MCF 10A (cell line): Measurements from ENCODE around the gene VSIG10L2. TPM values are rescaled to one million over a fixed set of nuclear protein-coding genes. Genes with fewer than 3 reads are reported as not detected.

Experiments
- BruUV-seq: library from RNA; stranded (reverse); fragments of 400-500 nt; replicated peaks from 2 replicates; lab custom pipeline; 2021; lab: Mats Ljungman, UMichigan
- CTCF ChIA-PET: fragments of 300-600 bp; sonication (Branson Sonifier 250); formaldehyde crosslinking; extraction: SDS; loops from one replicate; lab custom pipeline; 2021; ENCODE audit warnings: antibody characterized with exemption, inconsistent platforms; lab: Yijun Ruan, JAX
- POLR2A ChIA-PET: fragments of 300-600, 350-650 bp; sonication (Branson Sonifier 250); formaldehyde crosslinking; extraction: SDS; loops from one replicate; lab custom pipeline; 2020; ENCODE audit warnings: antibody characterized with exemption, inconsistent platforms; lab: Yijun Ruan, JAX
- DNase-seq: peaks from one replicate; pipeline ENCODE4 v3.0.0-alpha.2; 2018; ENCODE audit not compliant: unreplicated experiment
- H3K27ac Mint-ChIP-seq: one replicate; pipeline ENCODE4 v1.8.0; 2022; ENCODE audit warnings: mild to moderate bottlenecking, low read depth, mixed read lengths; ENCODE audit not compliant: unreplicated experiment
- H3K27me3 Mint-ChIP-seq: one replicate; pipeline ENCODE4 v1.8.0; 2022; ENCODE audit warnings: mixed read lengths; ENCODE audit not compliant: insufficient read depth, unreplicated experiment
- H3K36me3 Mint-ChIP-seq: one replicate; pipeline ENCODE4 v1.8.0; 2022; ENCODE audit warnings: mild to moderate bottlenecking, moderate library complexity, mixed read lengths; ENCODE audit not compliant: insufficient read depth, unreplicated experiment
- H3K4me1 Mint-ChIP-seq: one replicate; pipeline ENCODE4 v1.8.0; 2022; ENCODE audit warnings: mixed read lengths; ENCODE audit not compliant: insufficient read depth, unreplicated experiment
- H3K4me3 Mint-ChIP-seq: one replicate; pipeline ENCODE4 v1.8.0; 2022; ENCODE audit warnings: mild to moderate bottlenecking, moderate library complexity, mixed read lengths; ENCODE audit not compliant: unreplicated experiment
- H3K9me3 Mint-ChIP-seq: one replicate; pipeline ENCODE4 v1.8.0; 2022; ENCODE audit warnings: mixed read lengths; ENCODE audit not compliant: unreplicated experiment
- CTCF ChIP-seq: fragments of 200-600 bp; IDR thresholded peaks from one replicate; pipeline ENCODE4 v1.8.0; 2022; ENCODE audit warnings: antibody characterized with exemption, mild to moderate bottlenecking; ENCODE audit not compliant: unreplicated experiment
- intact Hi-C: fragments of 100-400 bp; cut with micrococcal nuclease; formaldehyde crosslinking; loops from 2 replicates; pipeline ENCODE4 v1.14.1; 2022
- total RNA-seq: library from RNA; stranded (reverse); gene quantifications from 2 replicates; pipeline ENCODE4 v1.2.3, GENCODE V29; 2022

The VSIG10L2 gene
- total RNA-seq, 1 experiment from 2014 or later = not detected

DNA sequence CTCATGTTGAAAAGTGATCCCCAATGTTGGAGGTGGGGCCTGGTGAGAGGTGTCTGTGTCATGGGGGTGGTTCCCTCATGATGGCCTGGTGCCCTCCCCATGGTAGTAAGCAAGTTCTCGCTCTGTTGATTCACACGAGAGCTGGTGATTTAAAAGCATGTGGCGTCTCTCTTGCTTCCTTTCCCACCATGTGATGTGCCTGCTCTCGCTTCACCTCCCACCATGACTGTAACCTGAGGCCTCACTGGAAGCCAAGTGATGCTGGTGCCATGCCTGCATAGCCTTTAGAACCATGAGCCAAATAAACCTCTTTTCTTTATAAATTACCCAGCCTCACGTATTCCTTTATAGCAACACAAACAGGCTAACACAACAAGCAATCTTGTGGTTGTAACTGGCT lies 52.4 kb downstream of the VSIG10L2 start:
- POLR2A ChIA-PET = interaction anchor here (0.6 kb wide), 1 partner anchor 789 kb away, joined by 3 read pairs; no protein-coding TSS in a partner anchor
- H3K4me1 Mint-ChIP-seq = peaks cover 6% of the 10 kb centered on the region
- H3K27ac Mint-ChIP-seq = no peak overlapping the region
- H3K9me3 Mint-ChIP-seq = no peaks in the 10 kb centered on the region
- intact Hi-C loops = no loop called here
- DNase-seq = no peak
- H3K27me3 Mint-ChIP-seq = no peaks in the 10 kb centered on the region
- no peaks in the 10 kb centered on the region for H3K36me3 Mint-ChIP-seq
- no peak overlapping the region for H3K4me3 Mint-ChIP-seq
- no peak for TF ChIP-seq CTCF
- no TSS peak for BruUV-seq
- CTCF ChIA-PET = no interaction called here

GRCh38 chr11:125999234-125999880 lies 53.5 kb downstream of the VSIG10L2 start:
- peaks cover 6% of the 10 kb centered on the region for H3K36me3 Mint-ChIP-seq
- no TSS peak for BruUV-seq
- no peaks in the 10 kb centered on the region for H3K9me3 Mint-ChIP-seq
- intact Hi-C loops = no loop called here
- H3K27ac Mint-ChIP-seq = no peak overlapping the region
- H3K4me3 Mint-ChIP-seq = no peak overlapping the region
- CTCF ChIA-PET = no interaction called here
- POLR2A ChIA-PET = no interaction called here
- H3K27me3 Mint-ChIP-seq = no peaks in the 10 kb centered on the region
- peaks cover 6% of the 10 kb centered on the region for H3K4me1 Mint-ChIP-seq
- TF ChIP-seq CTCF = no peak
- DNase-seq = no peak

DNA sequence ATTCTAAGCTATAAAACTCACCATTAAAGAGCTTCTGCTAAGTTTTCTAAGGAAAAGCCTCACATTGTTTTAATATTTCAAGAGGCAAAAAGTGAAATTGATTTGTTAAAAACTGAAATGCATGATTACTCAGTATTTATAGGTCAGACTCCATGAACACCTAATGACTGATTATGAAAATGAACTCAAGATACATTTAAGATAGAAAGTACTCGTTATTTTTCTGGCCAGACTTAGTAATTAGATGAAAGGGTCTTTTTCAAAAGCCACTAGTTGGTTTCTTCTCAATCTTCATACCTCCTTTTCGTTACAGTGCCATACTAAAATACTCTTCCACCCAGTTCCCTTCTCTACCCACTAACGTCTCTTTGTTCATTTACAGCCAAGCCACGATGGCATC lies 56.3 kb downstream of the VSIG10L2 start:
- DNase-seq = no peak
- BruUV-seq = no TSS peak
- Mint-ChIP-seq H3K27ac (no peak overlapping the region), H3K9me3 (no peaks in the 10 kb centered on the region), H3K4me1 (peaks cover 5% of the 10 kb centered on the region), H3K4me3 (no peak overlapping the region), H3K36me3 (peaks cover 10% of the 10 kb centered on the region), H3K27me3 (no peaks in the 10 kb centered on the region)
- intact Hi-C loops = no loop called here
- CTCF ChIA-PET = interaction anchor here (1.1 kb wide), 1 partner anchor 8 kb away, joined by 3 read pairs; no protein-coding TSS in a partner anchor
- no peak for TF ChIP-seq CTCF
- POLR2A ChIA-PET = no interaction called here

Other genes with a start within 250 kb of the VSIG10L2 start
- gene PATE1, start 199.8 kb upstream of the VSIG10L2 start, total RNA-seq = not detected in 2 replicates
- gene PATE2, start 167.2 kb upstream of the VSIG10L2 start, total RNA-seq = not detected in 2 replicates
- not detected in 2 replicates for gene PATE3, start 157.9 kb upstream of the VSIG10L2 start, total RNA-seq
- not detected in 2 replicates for gene PATE4, start 112.7 kb upstream of the VSIG10L2 start, total RNA-seq
- 7.9 and 10.2 TPM in 2 replicates for gene HYLS1, start 58.4 kb upstream of the VSIG10L2 start, total RNA-seq
- 12.7 and 16.5 TPM in 2 replicates for gene PUS3, start 42.8 kb upstream of the VSIG10L2 start, total RNA-seq
- gene DDX25, start 41.5 kb upstream of the VSIG10L2 start, total RNA-seq = not detected in 2 replicates
- 0.91 and 0.96 TPM in 2 replicates for gene CDON, start 116.8 kb downstream of the VSIG10L2 start, total RNA-seq